Measurements from ENCODE around the gene TMEM52.

Gene TMEM52

GRCh38 chr1:1918901-1919303, at the start of gene TMEM52:
TSS of gene TMEM52 (minus strand) at chr1:1919279. CDS start at chr1:1919265, 14 bp downstream.
- no peak for DNase-seq (ENCODE audit: low read depth)
- H3K4me3 ChIP-seq (ENCODE audit: low read depth, low read length): peak within 1 kb of the TSS; percentile 57

GRCh38 chr1:1967879-1968278, 48.8 kb upstream of the TMEM52 start:
- DNase-seq (ENCODE audit: low read depth): no peak
- H3K4me3 ChIP-seq (ENCODE audit: low read depth, low read length): no peak overlapping the region

GRCh38 chr1:1967151-1967550, 48.1 kb upstream of the TMEM52 start:
- no peak for DNase-seq (ENCODE audit: low read depth)
- no peak overlapping the region for H3K4me3 ChIP-seq (ENCODE audit: low read depth, low read length)

- DNase-seq (ENCODE audit: low read depth): no peak
- no peak overlapping the region for H3K4me3 ChIP-seq (ENCODE audit: low read depth, low read length)
These were observed 47.1 kb upstream of the TMEM52 start for GRCh38 chr1:1966071-1966740.

GRCh38 chr1:1965546-1965945, 46.5 kb upstream of the TMEM52 start:
- no peak for DNase-seq (ENCODE audit: low read depth)
- H3K4me3 ChIP-seq (ENCODE audit: low read depth, low read length): no peak overlapping the region

GRCh38 chr1:1964811-1965210, 45.7 kb upstream of the TMEM52 start:
- no peak for DNase-seq (ENCODE audit: low read depth)
- H3K4me3 ChIP-seq (ENCODE audit: low read depth, low read length): no peak overlapping the region

GRCh38 chr1:1963570-1963969, 44.5 kb upstream of the TMEM52 start:
- H3K4me3 ChIP-seq (ENCODE audit: low read depth, low read length): no peak overlapping the region
- no peak for DNase-seq (ENCODE audit: low read depth)

GRCh38 chr1:1962752-1963151, 43.7 kb upstream of the TMEM52 start:
- no peak overlapping the region for H3K4me3 ChIP-seq (ENCODE audit: low read depth, low read length)
- no peak for DNase-seq (ENCODE audit: low read depth)

GRCh38 chr1:1960480-1961196, 41.6 kb upstream of the TMEM52 start:
- no peak overlapping the region for H3K4me3 ChIP-seq (ENCODE audit: low read depth, low read length)
- DNase-seq (ENCODE audit: low read depth): no peak

- peak; percentile 19 for DNase-seq (ENCODE audit: low read depth)
- H3K4me3 ChIP-seq (ENCODE audit: low read depth, low read length): no peak overlapping the region
These were observed 40.9 kb upstream of the TMEM52 start for GRCh38 chr1:1959840-1960479.

GRCh38 chr1:1959459-1959839, 40.4 kb upstream of the TMEM52 start:
- no peak overlapping the region for H3K4me3 ChIP-seq (ENCODE audit: low read depth, low read length)
- DNase-seq (ENCODE audit: low read depth): no peak

GRCh38 chr1:1958071-1958541, 39.0 kb upstream of the TMEM52 start:
- no peak overlapping the region for H3K4me3 ChIP-seq (ENCODE audit: low read depth, low read length)

GRCh38 chr1:1957533-1957961, 38.5 kb upstream of the TMEM52 start:
- no peak overlapping the region for H3K4me3 ChIP-seq (ENCODE audit: low read depth, low read length)
- DNase-seq (ENCODE audit: low read depth): no peak

More at GRCh38 chr1:1958071-1958541, 39.0 kb upstream of the TMEM52 start:
- no peak for DNase-seq (ENCODE audit: low read depth)

GRCh38 chr1:1956586-1957532, 37.8 kb upstream of the TMEM52 start:
- H3K4me3 ChIP-seq (ENCODE audit: low read depth, low read length): no peak overlapping the region
- no peak for DNase-seq (ENCODE audit: low read depth)

GRCh38 chr1:1956101-1956500, 37.0 kb upstream of the TMEM52 start:
- DNase-seq (ENCODE audit: low read depth): no peak
- H3K4me3 ChIP-seq (ENCODE audit: low read depth, low read length): no peak overlapping the region

GRCh38 chr1:1955621-1956094, 36.6 kb upstream of the TMEM52 start:
- DNase-seq (ENCODE audit: low read depth): no peak
- H3K4me3 ChIP-seq (ENCODE audit: low read depth, low read length): no peak overlapping the region

- DNase-seq (ENCODE audit: low read depth): no peak
- no peak overlapping the region for H3K4me3 ChIP-seq (ENCODE audit: low read depth, low read length)
These were observed 35.9 kb upstream of the TMEM52 start for GRCh38 chr1:1954831-1955441.

- no peak overlapping the region for H3K4me3 ChIP-seq (ENCODE audit: low read depth, low read length)
- DNase-seq (ENCODE audit: low read depth): no peak
These were observed 34.9 kb upstream of the TMEM52 start for GRCh38 chr1:1954015-1954414.

- no peak for DNase-seq (ENCODE audit: low read depth)
- H3K4me3 ChIP-seq (ENCODE audit: low read depth, low read length): no peak overlapping the region
These were observed 31.9 kb upstream of the TMEM52 start for GRCh38 chr1:1950940-1951339.

All from skeletal muscle cell (primary cell).